Measurements from ENCODE around the gene C19orf38. TPM values are rescaled to one million over a fixed set of nuclear protein-coding genes. Genes with fewer than 3 reads are reported as not detected.

C19orf38 gene
- total and polyA plus RNA-seq, 9 of the 15 experiments (the other 6 are each of a cell fraction or from before 2014, with no cell fraction given), result 0.14 to 0.18 TPM; not detected in 7

GRCh38 chr19:10863107-10863717 is 15.0 kb downstream of the C19orf38 start (continued):
- no peak for TF ChIP-seq RBM14 (IDR thresholded peaks at IDR 0.05; ENCODE audit: borderline replicate concordance, insufficient read depth, low read depth, low read length)
- TF ChIP-seq SIN3B (IDR thresholded peaks at IDR 0.05; ENCODE audit: low read depth), result no peak
- TF ChIP-seq ZNF197 (CRISPR knock-in tag; IDR thresholded peaks at IDR 0.05; ENCODE audit: low read depth), result no peak
- peak; percentile 52; the same call in 1 of the 2 replicates for TF ChIP-seq ZNF589 (CRISPR knock-in tag; IDR thresholded peaks at IDR 0.05; ENCODE audit: low read depth)
- TF ChIP-seq RBM22 (IDR thresholded peaks at IDR 0.05; ENCODE audit: low read depth, low read length, poor library complexity, severe bottlenecking), result no peak
- TF ChIP-seq MEIS2 (IDR thresholded peaks at IDR 0.05; ENCODE audit: partially characterized antibody), result peak; percentile 65
- no peak for TF ChIP-seq HNRNPL (IDR thresholded peaks at IDR 0.05; ENCODE audit: low read depth, low read length)
- no peak for TF ChIP-seq ZBTB7A (IDR thresholded peaks at IDR 0.05; ENCODE audit: borderline replicate concordance, control insufficient read depth, low read depth, low read length)
- no peak for TF ChIP-seq GTF3C2 (IDR thresholded peaks at IDR 0.05; ENCODE audit: borderline replicate concordance, extremely low read depth, insufficient read length)
- no peak for TF ChIP-seq GTF2A2 (tag; IDR thresholded peaks at IDR 0.05)
- no peak for TF ChIP-seq RERE (CRISPR knock-in tag; IDR thresholded peaks at IDR 0.05; ENCODE audit: borderline replicate concordance)
- TF ChIP-seq AFF1 (IDR thresholded peaks at IDR 0.05; ENCODE audit: low read depth in 1 of 2, partially characterized antibody in 2 of 2), result peak in 1 of 2 experiments; percentile 11
- no peak for TF ChIP-seq TARDBP (IDR thresholded peaks at IDR 0.05)
- TF ChIP-seq POU5F1 (IDR thresholded peaks at IDR 0.05; ENCODE audit: borderline replicate concordance, low read depth, low read length, partially characterized antibody), result no peak
- TF ChIP-seq SMARCA5 (IDR thresholded peaks at IDR 0.05), result no peak

All from K562 (cell line).